Neuronal stem cell (in vitro differentiated cells): ENCODE data around the gene VWA3A. TPM values are rescaled to one million over a fixed set of nuclear protein-coding genes. Genes with fewer than 3 reads are reported as not detected.
"Not testable (repeated sequence)": the region's sequence is repeated elsewhere in the genome, so short reads cannot be mapped to it uniquely, and the experiment has no call there.

ENCODE experiments used
- DNase-seq: peaks from one replicate; pipeline ENCODE4 v3.0.0-alpha.2; 2013; ENCODE audit warnings: low spot score
- H2AFZ ChIP-seq: one replicate; pipeline ENCODE4 v1.6.1; 2013; ENCODE audit warnings: mild to moderate bottlenecking, low read length, inconsistent platforms
- H2AK5ac ChIP-seq: 2 replicates; pipeline ENCODE4 v1.6.1; 2013; ENCODE audit warnings: low read depth, mild to moderate bottlenecking, inconsistent platforms, low read length, moderate library complexity, mixed read lengths
- H2BK120ac ChIP-seq: 2 replicates; pipeline ENCODE4 v1.6.1; 2013; ENCODE audit warnings: low read depth, mild to moderate bottlenecking, inconsistent platforms, low read length, moderate library complexity, mixed read lengths
- H2BK12ac ChIP-seq: one replicate; pipeline ENCODE4 v1.6.1; 2013; ENCODE audit warnings: low read length, inconsistent platforms
- H2BK15ac ChIP-seq: 2 replicates; pipeline ENCODE4 v1.6.1; 2013; ENCODE audit warnings: mild to moderate bottlenecking, low read length, inconsistent platforms, mixed read lengths
- H2BK5ac ChIP-seq: one replicate; pipeline ENCODE4 v1.6.1; 2013; ENCODE audit warnings: inconsistent platforms, mild to moderate bottlenecking, low read length, moderate library complexity
- H3K14ac ChIP-seq: one replicate; pipeline ENCODE4 v1.6.1; 2013; ENCODE audit warnings: low read length, inconsistent platforms
- H3K18ac ChIP-seq: 2 replicates; pipeline ENCODE4 v1.6.1; 2013; ENCODE audit warnings: low read length, inconsistent platforms
- H3K23ac ChIP-seq: 2 replicates; pipeline ENCODE4 v1.6.1; 2013; ENCODE audit warnings: low read depth, mild to moderate bottlenecking, mixed read lengths, low read length, inconsistent platforms; ENCODE audit not compliant: poor library complexity
- H3K27ac ChIP-seq: replicated peaks from 3 replicates; pipeline ENCODE4 v1.5.1; 2013; ENCODE audit warnings: low read length, inconsistent platforms
- H3K27me3 ChIP-seq, 3 experiments: 2 replicates each; pipeline ENCODE4 v1.6.1; 2013; ENCODE audit warnings: low read length in 3 of 3, mild to moderate bottlenecking in 2 of 3, inconsistent platforms in 1 of 3, low read depth in 1 of 3, mixed read lengths in 1 of 3, moderate library complexity in 1 of 3; ENCODE audit not compliant: control insufficient read depth in 3 of 3, insufficient read depth in 3 of 3
- H3K36me3 ChIP-seq, 2 donors: replicated peaks in 1 of 2; 2 replicates each; pipeline ENCODE4 v1.6.1; 2013; ENCODE audit warnings: low read length in 2 of 2; ENCODE audit not compliant: control insufficient read depth in 2 of 2, insufficient read depth in 2 of 2
- H3K4ac ChIP-seq: 2 replicates; pipeline ENCODE4 v1.6.1; 2013; ENCODE audit warnings: inconsistent platforms, mild to moderate bottlenecking, low read length, moderate library complexity
- H3K4me1 ChIP-seq, 2 donors: 1 replicate in 1 of 2; 2 replicates in 1 of 2; pipeline ENCODE4 v1.6.1; 2013; ENCODE audit warnings: low read length in 2 of 2, low read depth in 1 of 2; ENCODE audit not compliant: control insufficient read depth in 2 of 2, insufficient read depth in 1 of 2
- H3K4me2 ChIP-seq: one replicate; pipeline ENCODE4 v1.6.1; 2013; ENCODE audit warnings: mild to moderate bottlenecking, low read length, inconsistent platforms; ENCODE audit not compliant: insufficient read depth, poor library complexity, severe bottlenecking
- H3K4me3 ChIP-seq, 2 donors: 2 replicates each; pipeline ENCODE4 v1.5.1; 2013; ENCODE audit warnings: low read length in 2 of 2, mild to moderate bottlenecking in 2 of 2, inconsistent platforms in 1 of 2, moderate library complexity in 1 of 2
- H3K79me1 ChIP-seq: one replicate; pipeline ENCODE4 v1.6.1; 2013; ENCODE audit warnings: low read depth, mild to moderate bottlenecking, inconsistent platforms, low read length, moderate library complexity
- H3K9ac ChIP-seq: one replicate; pipeline ENCODE4 v1.6.1; 2013; ENCODE audit warnings: mild to moderate bottlenecking, low read depth, low read length, inconsistent platforms; ENCODE audit not compliant: poor library complexity
- H3K9me3 ChIP-seq, 2 donors: replicated peaks in 1 of 2; 2 replicates each; pipeline versions ENCODE3 to v1.6.1; 2013; ENCODE audit warnings: low read length in 2 of 2, mild to moderate bottlenecking in 2 of 2, inconsistent platforms in 1 of 2, low read depth in 1 of 2, mixed read lengths in 1 of 2, moderate library complexity in 1 of 2; ENCODE audit not compliant: control insufficient read depth in 2 of 2, insufficient read depth in 1 of 2
- H4K8ac ChIP-seq: one replicate; pipeline ENCODE4 v1.6.1; 2013; ENCODE audit warnings: low read depth, mild to moderate bottlenecking, inconsistent platforms, low read length, moderate library complexity
- H4K91ac ChIP-seq: one replicate; pipeline ENCODE4 v1.6.1; 2013; ENCODE audit warnings: low read length, low read depth, mild to moderate bottlenecking, inconsistent platforms; ENCODE audit not compliant: poor library complexity
- WGBS, 2 donors: extraction: QIAGEN DNeasy Blood & Tissue Kit; methylation state at CpG; one replicate each; pipeline ENCODE4 v1.1.7; 2013; ENCODE audit warnings: missing lambda C conversion rate in 2 of 2, mixed read lengths in 1 of 2; ENCODE audit not compliant: insufficient read length in 2 of 2, insufficient replicate concordance in 1 of 2; ENCODE audit errors: extremely low coverage in 2 of 2; 5-methylcytosine and 5-hydroxymethylcytosine counted together
- polyA plus RNA-seq, 2 experiments: library from polyadenylated mRNA; stranded (reverse); fragments of 200-250 nt; gene quantifications; one replicate each; pipeline ENCODE4 v1.2.3, GENCODE V29; 2013

The VWA3A gene
- polyA plus RNA-seq (2013, experiment 1 of 2), result 0.84 TPM
- polyA plus RNA-seq (2013, experiment 2 of 2), result 0.75 TPM

DNA sequence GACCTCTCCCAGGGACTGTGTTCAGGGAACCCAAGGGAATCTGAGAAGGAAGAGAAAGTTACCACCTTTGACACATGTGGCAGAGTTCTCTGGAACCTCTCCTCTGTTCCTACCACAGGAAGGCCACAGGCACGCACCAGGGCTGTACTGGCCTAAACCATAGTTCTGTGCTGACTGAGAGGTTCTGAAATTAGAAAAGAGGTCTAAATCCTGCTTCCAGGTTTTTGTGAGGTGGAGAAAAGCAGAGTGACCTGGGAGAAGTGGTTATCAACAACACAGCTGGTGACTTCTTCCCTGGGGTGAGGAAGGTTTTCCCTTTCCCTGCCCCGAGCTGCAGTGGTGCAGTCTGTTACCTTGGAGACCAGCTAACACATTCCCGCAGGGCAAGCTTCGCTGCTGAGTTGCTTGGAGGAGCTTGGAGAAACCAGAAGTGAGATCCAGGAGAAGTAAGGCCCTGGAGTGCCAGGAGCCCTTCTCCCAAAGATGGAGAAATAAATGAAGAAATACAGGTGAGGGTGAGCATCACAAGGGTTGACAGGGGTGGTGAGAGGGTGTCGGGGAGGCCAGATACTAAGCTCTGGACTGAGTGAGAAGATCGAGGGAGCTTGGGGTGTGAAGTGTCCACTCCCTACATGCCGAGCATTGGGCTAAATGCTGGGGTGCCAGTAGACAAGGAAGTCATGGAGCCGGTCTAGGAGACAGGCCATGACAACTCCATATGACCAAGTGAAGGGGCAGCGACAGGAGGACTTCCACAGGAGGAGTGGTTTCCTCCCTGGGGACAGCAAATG is at the start of gene VWA3A:
TSS of gene VWA3A (plus strand) at position 399 of the 791 bp plus-strand sequence. CDS start at position 496, 97 bp downstream.
- Histone ChIP-seq H3K9ac (no peak within 1 kb of the TSS), H3K4me2 (peak within 1 kb of the TSS; percentile 30), H3K18ac (peak within 1 kb of the TSS; percentile 38), H2BK15ac (no peak within 1 kb of the TSS), H2BK120ac (no peak within 1 kb of the TSS), H2AFZ (peak within 1 kb of the TSS; percentile 78), H3K79me1 (no peaks in the 10 kb centered on the region), H3K36me3 (no peaks in the 10 kb centered on the region), H3K9me3 (no peaks in the 10 kb centered on the region), H4K91ac (no peak within 1 kb of the TSS), H2BK12ac (no peak within 1 kb of the TSS), H3K23ac (no peak within 1 kb of the TSS), H3K27ac (peak within 1 kb of the TSS; percentile 16), H3K27me3 (peaks cover 0 to 3% (median 0%) of the 10 kb centered on the region in 3 experiments), H3K4me1 (peaks cover 6 to 7% of the 10 kb centered on the region in 2 donors), H4K8ac (no peak within 1 kb of the TSS), H3K4me3 (peak within 1 kb of the TSS in 1 of 2 donors; percentile 24), H2AK5ac (no peak within 1 kb of the TSS), H3K14ac (no peak within 1 kb of the TSS), H2BK5ac (no peak within 1 kb of the TSS), H3K4ac (no peak within 1 kb of the TSS)
- WGBS, 2 donors, result no CpG with 5 or more reads among the region's 9 CpGs
- DNase-seq, result peak; percentile 42

DNA sequence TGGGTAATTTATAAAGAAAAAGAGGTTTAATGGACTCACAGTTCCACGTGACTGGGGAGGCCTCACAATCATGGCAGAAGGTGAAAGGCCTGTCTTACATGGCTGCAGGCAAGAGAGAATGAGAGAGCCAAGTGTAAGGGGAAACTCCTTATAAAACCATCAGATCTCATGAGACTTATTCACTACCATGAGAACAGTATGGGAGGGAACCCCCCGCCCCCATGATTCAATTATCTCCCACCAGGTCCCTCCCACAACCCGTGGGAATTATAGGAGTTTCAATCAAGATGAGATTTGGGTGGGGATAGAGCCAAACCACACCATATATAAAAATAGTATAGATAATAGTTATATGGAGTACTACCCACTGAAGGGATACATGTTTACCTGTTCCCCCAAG is 48.5 kb upstream of the VWA3A start:
- H2AFZ ChIP-seq, H3K14ac ChIP-seq, H3K79me1 ChIP-seq, H2BK120ac ChIP-seq, H3K4me1 ChIP-seq, DNase-seq, H4K8ac ChIP-seq, H3K4ac ChIP-seq, H3K4me3 ChIP-seq, H3K4me2 ChIP-seq, H4K91ac ChIP-seq, H3K18ac ChIP-seq, H3K27me3 ChIP-seq, H3K27ac ChIP-seq, H3K9me3 ChIP-seq, H2BK5ac ChIP-seq, H3K9ac ChIP-seq, H3K23ac ChIP-seq, H2BK12ac ChIP-seq, H2AK5ac ChIP-seq, H2BK15ac ChIP-seq, H3K36me3 ChIP-seq: not testable (repeated sequence)
- WGBS, 2 donors, result no CpG with 5 or more reads among the region's 3 CpGs

DNA sequence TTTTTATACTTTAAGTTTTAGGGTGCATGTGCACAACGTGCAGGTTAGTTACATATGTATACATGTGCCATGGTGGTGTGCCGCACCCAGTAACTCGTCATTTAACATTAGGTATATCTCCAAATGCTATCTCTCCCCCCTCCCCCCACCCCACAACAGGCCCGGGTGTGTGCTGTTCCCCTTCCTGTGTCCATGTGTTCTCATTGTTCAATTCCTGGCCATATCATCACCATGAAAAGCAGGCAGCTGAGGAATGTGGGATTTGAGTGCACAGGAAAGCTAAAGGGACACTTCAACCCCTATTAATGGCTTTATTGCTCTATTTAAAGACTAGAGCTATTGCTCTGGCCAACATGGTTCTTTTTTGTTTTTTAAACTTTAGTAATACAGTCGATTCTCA is 46.5 kb upstream of the VWA3A start:
- H3K27ac ChIP-seq, H3K14ac ChIP-seq, H3K9ac ChIP-seq, H2BK12ac ChIP-seq, H3K79me1 ChIP-seq, H3K9me3 ChIP-seq, H3K4me3 ChIP-seq, H4K8ac ChIP-seq, H3K23ac ChIP-seq, H2BK5ac ChIP-seq, H3K27me3 ChIP-seq, H3K18ac ChIP-seq, H3K36me3 ChIP-seq, H2AK5ac ChIP-seq, H3K4me2 ChIP-seq, H4K91ac ChIP-seq, H2BK15ac ChIP-seq, H2AFZ ChIP-seq, H3K4me1 ChIP-seq, H3K4ac ChIP-seq, H2BK120ac ChIP-seq: not testable (repeated sequence)
- DNase-seq, result peak; percentile 26
- no CpG with 5 or more reads among the region's 5 CpGs for WGBS, 2 donors

DNA sequence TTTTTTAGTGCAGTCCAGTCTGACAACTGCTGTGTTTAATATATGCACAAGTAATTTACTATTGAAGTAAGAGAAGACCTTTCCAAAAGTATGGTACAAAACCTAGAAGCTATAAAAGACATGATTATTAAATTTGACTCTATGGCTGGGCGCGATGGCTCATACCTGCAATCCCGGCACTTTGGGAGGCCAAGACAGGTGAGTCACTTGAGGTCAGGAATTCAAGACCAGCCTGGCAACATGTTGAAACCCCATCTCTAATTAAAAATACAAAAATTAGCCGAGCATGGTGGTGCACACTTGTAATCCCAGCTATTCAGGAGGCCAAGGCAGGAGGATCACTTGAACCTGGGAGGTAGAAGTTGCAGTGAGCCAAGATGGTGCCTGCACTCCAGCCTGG is 41.4 kb upstream of the VWA3A start:
- Histone ChIP-seq H2BK12ac (no peak overlapping the region), H3K27me3 (no peaks in the 10 kb centered on the region), H3K18ac (no peak overlapping the region), H3K9me3 (no peaks in the 10 kb centered on the region), H3K14ac (no peak overlapping the region), H4K8ac (no peak overlapping the region), H3K4me1 (peaks cover 2 to 5% of the 10 kb centered on the region in 2 donors), H2BK5ac (no peak overlapping the region), H3K27ac (no peak overlapping the region), H3K79me1 (no peaks in the 10 kb centered on the region), H3K9ac (no peak overlapping the region), H3K36me3 (peaks cover 0 to 2% of the 10 kb centered on the region in 2 donors), H3K23ac (no peak overlapping the region), H2BK120ac (no peak overlapping the region), H4K91ac (no peak overlapping the region), H3K4ac (no peak overlapping the region), H3K4me2 (no peak overlapping the region), H2AFZ (no peak overlapping the region), H3K4me3 (no peak overlapping the region), H2BK15ac (no peak overlapping the region), H2AK5ac (no peak overlapping the region)
- whole genome bisulfite sequencing, 2 donors, result no CpG with 5 or more reads among the region's 4 CpGs
- no peak for DNase-seq
